ENCODE data around the gene PDE4A. TPM values are rescaled to one million over a fixed set of nuclear protein-coding genes. Genes with fewer than 3 reads are reported as not detected.

The PDE4A gene
- total and polyA plus RNA-seq, 2 of the 13 experiments (the other 11 are each of a cell fraction or from before 2014, with no cell fraction given), result 1.1 to 4.1 TPM

GRCh38 chr19:10416380-10417257 is 3.7 kb upstream of the PDE4A start (continued):
- peak; percentile 92 for TF ChIP-seq ZBTB33 (CRISPR knock-in tag; IDR thresholded peaks at IDR 0.05)
- TF ChIP-seq CHD2 (IDR thresholded peaks at IDR 0.05; ENCODE audit: low read depth, low read length), result peak; percentile 66; the same call in 1 of the 2 replicates
- TF ChIP-seq RCOR2 (CRISPR knock-in tag; IDR thresholded peaks at IDR 0.05), result peak; percentile 100
- TF ChIP-seq, protein P1, sequence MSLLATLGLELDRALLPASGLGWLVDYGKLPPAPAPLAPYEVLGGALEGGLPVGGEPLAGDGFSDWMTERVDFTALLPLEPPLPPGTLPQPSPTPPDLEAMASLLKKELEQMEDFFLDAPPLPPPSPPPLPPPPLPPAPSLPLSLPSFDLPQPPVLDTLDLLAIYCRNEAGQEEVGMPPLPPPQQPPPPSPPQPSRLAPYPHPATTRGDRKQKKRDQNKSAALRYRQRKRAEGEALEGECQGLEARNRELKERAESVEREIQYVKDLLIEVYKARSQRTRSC (CRISPR knock-in tag; IDR thresholded peaks at IDR 0.05; ENCODE audit: low read depth), result no peak
- peak; percentile 81; the same call in 1 of the 2 replicates for TF ChIP-seq MEIS2 (CRISPR knock-in tag; IDR thresholded peaks at IDR 0.05)
- TF ChIP-seq, protein P2, sequence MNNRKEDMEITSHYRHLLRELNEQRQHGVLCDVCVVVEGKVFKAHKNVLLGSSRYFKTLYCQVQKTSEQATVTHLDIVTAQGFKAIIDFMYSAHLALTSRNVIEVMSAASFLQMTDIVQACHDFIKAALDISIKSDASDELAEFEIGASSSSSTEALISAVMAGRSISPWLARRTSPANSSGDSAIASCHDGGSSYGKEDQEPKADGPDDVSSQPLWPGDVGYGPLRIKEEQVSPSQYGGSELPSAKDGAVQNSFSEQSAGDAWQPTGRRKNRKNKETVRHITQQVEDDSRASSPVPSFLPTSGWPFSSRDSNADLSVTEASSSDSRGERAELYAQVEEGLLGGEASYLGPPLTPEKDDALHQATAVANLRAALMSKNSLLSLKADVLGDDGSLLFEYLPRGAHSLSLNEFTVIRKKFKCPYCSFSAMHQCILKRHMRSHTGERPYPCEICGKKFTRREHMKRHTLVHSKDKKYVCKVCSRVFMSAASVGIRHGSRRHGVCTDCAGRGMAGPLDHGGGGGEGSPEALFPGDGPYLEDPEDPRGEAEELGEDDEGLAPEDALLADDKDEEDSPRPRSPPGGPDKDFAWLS (CRISPR knock-in tag; IDR thresholded peaks at IDR 0.05; ENCODE audit: borderline replicate concordance), result no peak
- TF ChIP-seq GABPB1 (CRISPR knock-in tag; IDR thresholded peaks at IDR 0.05), result peak; percentile 89
- 0 out of 2 replicates have a peak, but pooled peaks have one; percentile 84 for TF ChIP-seq TP53 (CRISPR knock-in tag; conservative IDR thresholded peaks at IDR 0.05)
- TF ChIP-seq KDM5A (IDR thresholded peaks at IDR 0.05; ENCODE audit: borderline replicate concordance, low read length), result no peak; the same call in 1 of the 2 replicates
- no peak for TF ChIP-seq SRF (IDR thresholded peaks at IDR 0.05; ENCODE audit: low read depth, low read length)
- TF ChIP-seq ZNF33A (CRISPR knock-in tag; IDR thresholded peaks at IDR 0.05; ENCODE audit: borderline replicate concordance), result no peak
- peak; percentile 62; the same call in 1 of the 2 replicates for TF ChIP-seq ZNF263 (CRISPR knock-in tag; IDR thresholded peaks at IDR 0.05)
- TF ChIP-seq ZNF615 (CRISPR knock-in tag; IDR thresholded peaks at IDR 0.05; ENCODE audit: borderline replicate concordance), result no peak
- TF ChIP-seq RXRB (CRISPR knock-in tag; IDR thresholded peaks at IDR 0.05; ENCODE audit: borderline replicate concordance), result peak; percentile 70
- no peak for TF ChIP-seq ATAD3A (CRISPR knock-in tag; IDR thresholded peaks at IDR 0.05)
- TF ChIP-seq ZFP41 (CRISPR knock-in tag; IDR thresholded peaks at IDR 0.05; ENCODE audit: borderline replicate concordance), result no peak
- TF ChIP-seq SIN3A (IDR thresholded peaks at IDR 0.05; ENCODE audit: borderline replicate concordance, low read depth, low read length), result peak; percentile 71; the same call in 1 of the 2 replicates
- TF ChIP-seq, protein P3, sequence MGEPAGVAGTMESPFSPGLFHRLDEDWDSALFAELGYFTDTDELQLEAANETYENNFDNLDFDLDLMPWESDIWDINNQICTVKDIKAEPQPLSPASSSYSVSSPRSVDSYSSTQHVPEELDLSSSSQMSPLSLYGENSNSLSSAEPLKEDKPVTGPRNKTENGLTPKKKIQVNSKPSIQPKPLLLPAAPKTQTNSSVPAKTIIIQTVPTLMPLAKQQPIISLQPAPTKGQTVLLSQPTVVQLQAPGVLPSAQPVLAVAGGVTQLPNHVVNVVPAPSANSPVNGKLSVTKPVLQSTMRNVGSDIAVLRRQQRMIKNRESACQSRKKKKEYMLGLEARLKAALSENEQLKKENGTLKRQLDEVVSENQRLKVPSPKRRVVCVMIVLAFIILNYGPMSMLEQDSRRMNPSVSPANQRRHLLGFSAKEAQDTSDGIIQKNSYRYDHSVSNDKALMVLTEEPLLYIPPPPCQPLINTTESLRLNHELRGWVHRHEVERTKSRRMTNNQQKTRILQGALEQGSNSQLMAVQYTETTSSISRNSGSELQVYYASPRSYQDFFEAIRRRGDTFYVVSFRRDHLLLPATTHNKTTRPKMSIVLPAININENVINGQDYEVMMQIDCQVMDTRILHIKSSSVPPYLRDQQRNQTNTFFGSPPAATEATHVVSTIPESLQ (CRISPR knock-in tag; conservative IDR thresholded peaks at IDR 0.05), result no peak
- no peak for TF ChIP-seq AGO1 (IDR thresholded peaks at IDR 0.05; ENCODE audit: low read depth, low read length, poor library complexity, severe bottlenecking)
- TF ChIP-seq, protein P4, sequence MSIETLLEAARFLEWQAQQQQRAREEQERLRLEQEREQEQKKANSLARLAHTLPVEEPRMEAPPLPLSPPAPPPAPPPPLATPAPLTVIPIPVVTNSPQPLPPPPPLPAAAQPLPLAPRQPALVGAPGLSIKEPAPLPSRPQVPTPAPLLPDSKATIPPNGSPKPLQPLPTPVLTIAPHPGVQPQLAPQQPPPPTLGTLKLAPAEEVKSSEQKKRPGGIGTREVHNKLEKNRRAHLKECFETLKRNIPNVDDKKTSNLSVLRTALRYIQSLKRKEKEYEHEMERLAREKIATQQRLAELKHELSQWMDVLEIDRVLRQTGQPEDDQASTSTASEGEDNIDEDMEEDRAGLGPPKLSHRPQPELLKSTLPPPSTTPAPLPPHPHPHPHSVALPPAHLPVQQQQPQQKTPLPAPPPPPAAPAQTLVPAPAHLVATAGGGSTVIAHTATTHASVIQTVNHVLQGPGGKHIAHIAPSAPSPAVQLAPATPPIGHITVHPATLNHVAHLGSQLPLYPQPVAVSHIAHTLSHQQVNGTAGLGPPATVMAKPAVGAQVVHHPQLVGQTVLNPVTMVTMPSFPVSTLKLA (IDR thresholded peaks at IDR 0.05), result no peak
